Body of pancreas (tissue), 4 donors: ENCODE data around the gene PER2.

Source experiments
- CTCF ChIP-seq, 7 experiments: fragments of 450-650 bp in 4 of 7; fragments of 200-600 bp in 3 of 7; sonication (generic) in 3 of 7; IDR thresholded peaks; one replicate each; pipeline ENCODE4 v1.5.1; 2016 to 2019; ENCODE audit warnings: antibody characterized with exemption in 7 of 7
- POLR2A ChIP-seq, 3 donors: fragments of 450-650 bp; IDR thresholded peaks; one replicate each; pipeline ENCODE4 v1.6.1; 2016; ENCODE audit warnings: antibody characterized with exemption in 3 of 3, mild to moderate bottlenecking in 2 of 3

GRCh38 chr2:238227587-238228032 is 60.8 kb downstream of the PER2 start:
- TF ChIP-seq CTCF (IDR thresholded peaks at IDR 0.05) (no peak), POLR2A (IDR thresholded peaks at IDR 0.05) (no peak)
